NCI-H1092 (cell line): ENCODE measurements around the gene ADARB2.
"Not testable (repeated sequence)": the region's sequence is repeated elsewhere in the genome, so short reads cannot be mapped to it uniquely, and the experiment has no call there.

Experiments
- DNase-seq: peaks from one replicate; lab custom pipeline; 2025; lab: John Stamatoyannopoulos, UW

ADARB2 gene

DNA sequence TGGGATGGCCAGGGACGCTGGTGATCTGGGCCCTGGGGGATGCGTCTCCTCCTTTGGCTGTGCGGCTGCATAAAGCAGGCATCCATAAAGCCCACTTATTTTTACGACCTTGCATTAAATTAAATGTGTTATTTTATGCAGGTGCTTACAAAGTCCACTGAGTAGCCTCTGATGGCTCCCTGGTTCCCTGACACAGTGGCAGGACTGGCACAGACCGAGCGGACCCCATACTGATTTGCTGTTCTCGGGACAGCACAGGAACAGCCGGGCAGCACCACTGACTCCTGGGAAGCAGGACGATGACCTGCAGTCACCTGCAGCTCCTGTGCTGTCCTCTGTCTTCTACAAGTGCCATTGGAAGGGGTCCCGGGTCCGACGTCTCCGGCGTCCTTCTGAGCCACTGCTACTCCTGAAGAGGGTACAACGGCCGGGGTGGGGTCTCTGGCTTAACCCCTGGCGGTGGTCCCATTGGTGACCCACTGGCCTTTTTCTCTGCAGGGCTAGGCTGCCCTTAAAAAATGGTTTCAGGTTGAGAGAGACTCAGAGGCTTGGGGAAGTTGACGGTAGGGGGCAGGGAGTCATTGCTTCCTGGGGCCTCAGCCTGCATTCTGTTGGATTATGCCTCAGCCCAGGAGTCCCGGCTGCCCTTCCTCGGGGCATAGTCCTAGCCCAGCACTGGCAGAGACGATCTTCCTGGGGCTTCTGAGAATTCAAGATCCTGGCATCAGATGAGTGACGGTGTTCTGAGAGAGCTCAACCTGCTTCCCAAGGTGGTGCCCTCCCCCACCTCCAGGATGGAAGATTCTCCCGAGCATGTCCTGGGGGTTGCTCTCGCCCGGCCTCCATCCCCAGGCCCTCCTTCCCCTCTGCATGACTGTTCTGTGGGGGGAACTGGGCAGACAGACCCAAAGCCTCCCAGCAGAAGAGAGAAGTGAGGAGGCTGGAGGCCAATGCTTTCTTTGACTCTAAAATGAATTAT, 330.1 kb downstream of the ADARB2 start:
- no peak for DNase-seq

DNA sequence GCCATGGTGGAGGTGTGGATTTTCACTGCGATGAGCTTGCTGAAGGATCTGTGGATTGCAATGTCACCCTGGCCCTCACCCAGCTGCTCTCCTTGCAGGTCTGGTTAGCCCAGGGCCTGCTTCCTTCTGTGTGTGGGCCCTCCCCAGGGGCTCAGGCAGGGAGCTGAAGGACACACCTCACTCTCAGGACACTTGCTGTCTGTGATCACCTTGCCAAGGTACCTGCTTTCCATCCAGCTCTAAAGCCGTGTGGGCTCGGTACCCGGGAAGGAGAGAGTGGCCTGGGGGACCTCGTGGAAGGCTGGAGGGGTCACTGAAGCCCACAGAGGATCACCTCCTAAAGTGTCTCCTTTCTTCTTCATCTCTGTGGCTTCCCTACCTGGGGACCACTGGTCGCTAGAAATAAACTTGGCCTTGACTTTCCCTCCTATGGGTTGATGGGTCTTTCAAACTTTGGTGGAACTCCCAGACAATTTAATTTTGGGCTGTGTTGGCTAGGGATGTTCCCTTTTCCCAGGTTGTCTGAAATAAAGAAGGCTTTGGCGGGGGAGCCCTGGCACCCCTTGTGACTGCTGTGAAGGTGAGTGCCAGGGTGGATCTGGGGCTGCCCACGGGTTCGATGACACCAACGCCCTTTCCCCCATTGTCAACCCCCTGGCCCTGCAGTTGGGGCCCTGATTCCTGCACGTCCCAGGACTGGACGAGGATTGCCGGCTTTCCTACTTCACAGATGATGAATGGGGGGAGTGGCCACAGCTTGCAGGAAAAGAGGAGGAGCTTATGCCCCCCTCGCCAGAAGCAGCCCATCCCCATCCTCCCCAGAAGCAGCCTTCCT, 331.0 kb downstream of the ADARB2 start:
- DNase-seq, result no peak

DNA sequence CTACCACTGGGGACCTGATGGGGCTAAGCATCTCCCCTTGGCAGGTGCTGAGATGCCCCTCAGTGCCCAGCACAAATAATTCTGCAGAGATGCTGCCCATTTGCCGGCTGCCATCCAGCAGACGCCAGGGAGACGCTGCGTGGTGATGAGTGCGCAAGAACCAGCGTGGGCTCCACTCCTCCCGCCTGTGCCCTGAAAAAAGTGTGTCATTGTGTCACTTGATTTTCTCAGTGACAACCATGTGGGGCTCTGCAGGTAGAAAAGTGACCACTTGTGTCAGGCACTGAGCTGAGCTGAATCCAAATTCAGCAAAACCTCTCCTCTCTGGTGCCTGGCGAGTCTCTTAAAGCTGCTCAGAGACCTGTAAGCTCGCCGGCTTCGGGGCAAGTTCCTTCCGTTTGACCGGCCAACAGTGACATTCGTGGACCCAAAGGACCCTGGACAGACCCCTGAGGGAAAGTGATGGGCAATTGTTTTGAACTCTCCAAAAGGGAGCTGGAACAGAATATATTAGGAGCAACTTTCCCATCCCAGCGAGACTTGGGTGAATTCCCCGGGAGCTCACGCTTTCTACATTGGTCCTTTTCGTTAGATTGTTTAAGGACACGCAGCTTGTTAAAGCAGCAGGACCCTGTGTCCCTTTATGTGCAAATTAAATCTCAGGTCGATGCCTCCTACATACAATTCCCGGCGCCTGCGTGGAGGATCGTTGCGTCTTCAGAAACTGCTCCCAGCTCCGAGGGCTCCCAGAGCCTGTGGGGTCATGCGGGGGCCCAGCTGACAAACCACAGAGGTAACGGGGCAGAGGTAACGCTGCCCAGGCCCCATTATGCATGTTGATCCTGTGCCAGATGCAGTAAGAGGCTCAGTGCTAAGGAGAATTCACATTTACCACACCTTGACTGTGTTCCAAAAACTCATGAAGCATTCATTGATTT, 332.7 kb downstream of the ADARB2 start:
- DNase-seq, result no peak

DNA sequence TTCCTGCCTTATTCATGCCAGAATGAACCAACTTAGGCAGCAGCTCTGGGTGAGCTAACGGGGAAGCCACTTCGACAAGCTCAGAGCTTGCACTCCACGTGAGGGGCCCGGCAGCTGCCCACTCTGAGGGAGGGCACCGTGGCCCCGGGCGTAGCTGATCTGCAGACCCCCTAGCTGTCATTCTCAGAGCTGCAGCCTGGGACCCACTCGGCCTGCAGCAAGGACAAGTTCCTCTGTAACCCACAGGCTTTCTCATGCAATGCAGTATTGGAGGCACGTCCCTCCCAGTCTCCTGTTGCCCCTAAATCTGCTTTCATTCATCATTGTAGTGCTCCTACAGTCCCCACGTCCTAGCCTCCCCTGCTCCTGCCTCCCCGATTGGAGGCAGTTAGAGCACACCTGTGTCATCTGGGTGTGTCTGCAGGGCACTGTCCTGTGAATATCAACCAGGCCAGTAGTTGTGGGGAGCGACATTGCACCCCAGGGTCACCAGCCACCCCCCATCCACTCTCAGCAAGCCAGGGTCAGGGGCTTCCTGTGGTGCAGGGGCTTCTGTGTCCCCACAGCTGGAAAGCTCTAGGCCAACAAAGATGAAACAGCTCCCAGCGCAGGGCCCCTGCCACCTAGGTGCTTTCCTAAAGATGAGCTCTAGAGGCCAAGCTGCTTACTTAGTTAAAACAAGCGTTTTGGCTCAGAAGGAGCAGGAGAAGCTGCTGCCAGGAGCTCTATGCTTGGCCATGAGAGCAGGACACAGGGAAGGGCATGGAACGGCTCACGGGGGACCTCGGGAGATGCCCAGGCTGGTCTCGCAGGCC, 333.6 kb downstream of the ADARB2 start:
- no peak for DNase-seq

DNA sequence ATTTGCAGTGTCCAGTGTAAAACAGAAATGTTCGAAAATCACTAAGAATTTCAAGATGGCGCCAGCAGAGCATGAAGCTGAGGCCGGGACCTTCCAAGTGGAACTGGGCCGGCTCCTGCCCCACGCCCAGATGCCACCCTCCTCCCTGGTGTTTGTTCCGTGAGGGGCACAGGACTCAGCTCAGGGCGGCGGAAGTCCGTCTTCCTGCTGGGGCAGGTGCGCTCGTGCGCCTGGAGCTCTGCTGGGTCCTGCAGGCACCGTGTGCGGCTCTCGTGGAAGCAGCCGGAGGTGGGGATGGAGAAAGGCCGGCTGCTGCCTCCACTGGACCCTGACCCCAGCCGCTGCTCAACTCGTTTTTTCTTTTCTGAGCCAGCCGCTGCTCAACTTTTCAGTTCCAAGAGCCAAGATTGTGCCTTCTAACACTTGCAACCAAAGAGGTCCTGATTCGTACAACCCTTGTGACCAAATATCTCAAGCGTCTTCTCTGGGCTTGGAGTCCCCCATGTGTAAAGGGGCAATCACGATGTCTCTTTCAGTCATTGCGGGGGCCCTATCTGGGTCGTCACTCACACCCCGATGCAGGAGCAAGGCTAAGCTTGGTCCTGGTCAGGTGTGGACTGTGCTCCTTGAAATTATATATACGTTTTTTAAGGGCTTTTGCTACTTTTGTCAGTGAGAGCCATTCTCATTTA, 334.4 kb downstream of the ADARB2 start:
- no peak for DNase-seq

DNA sequence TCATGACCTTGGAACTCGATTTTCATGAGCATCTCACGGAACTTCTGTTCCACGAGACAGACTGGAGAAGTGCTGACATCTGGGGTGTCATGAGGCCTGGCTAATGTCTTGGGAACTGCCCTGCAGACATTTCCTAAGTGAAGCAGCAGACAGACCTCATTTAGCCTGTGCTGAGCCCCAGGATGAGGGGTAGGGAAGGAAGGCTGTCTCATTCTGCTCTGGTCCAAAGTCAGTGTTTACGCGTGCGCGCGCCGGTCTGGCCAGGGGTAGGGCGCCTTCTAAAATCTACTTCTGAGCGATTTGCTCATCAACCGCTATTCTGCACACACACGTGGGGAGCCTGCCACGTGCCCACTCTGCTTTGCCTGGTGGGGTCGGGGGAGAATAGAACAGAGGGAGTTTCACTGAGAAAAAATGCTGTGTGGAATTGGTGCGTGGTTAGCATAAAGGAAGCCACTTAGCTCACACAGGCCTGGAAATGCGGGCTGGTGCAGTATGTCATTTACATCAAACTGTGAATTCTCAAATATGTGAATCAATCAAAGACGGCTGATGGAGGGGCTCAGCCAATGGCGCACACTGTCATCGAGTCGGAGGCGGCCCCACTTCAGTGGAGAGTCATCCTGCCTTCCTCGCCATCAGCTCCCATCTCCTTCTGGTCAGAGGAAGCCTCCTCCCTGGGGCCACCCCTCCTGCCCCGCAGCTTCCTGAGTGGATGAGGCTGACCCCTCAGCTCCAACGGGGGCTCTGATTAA, 335.1 kb downstream of the ADARB2 start:
- no peak for DNase-seq

DNA sequence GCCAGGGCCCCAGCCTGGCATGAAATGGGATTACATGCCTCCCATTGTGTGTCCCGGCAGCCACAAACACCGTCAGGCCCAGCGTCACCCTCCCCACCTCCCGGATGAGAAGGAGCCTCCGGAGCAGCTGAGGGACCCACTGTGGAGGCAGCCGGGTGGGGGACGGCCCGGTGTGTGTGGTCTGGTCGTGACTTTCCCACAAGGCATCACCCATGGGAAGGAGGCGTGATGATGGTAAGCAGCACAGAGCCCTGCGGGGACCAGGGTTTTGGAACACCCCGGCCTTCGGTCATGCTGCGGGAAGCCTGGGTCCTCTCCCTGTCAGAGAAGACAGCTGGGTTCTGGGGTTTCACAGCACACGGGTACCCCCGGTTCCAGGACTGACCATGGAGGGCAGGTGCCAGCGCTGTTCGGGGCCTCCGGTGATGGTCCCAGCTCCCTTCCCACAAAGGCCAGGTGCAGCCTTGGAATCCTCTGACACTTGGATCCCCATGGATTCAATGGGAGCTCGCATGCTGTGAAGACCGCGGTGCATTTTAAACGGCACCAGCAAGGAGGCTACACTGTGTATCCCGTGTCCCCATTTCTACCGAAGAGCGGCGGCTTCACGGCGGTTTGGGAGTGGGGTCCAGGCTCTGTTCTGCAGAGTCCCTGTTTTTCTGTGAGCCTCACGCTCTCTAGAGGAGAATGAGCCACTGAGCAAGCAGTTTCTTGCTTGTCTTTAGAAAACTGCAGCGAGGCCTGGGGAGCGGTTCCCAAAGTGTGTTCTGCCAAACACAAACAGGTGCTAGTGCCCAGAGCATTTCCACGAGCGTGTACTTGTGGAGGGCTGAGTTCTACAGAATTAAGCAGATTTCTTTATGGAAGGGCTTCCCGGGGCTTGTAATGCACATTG, 336.0 kb downstream of the ADARB2 start:
- no peak for DNase-seq

DNA sequence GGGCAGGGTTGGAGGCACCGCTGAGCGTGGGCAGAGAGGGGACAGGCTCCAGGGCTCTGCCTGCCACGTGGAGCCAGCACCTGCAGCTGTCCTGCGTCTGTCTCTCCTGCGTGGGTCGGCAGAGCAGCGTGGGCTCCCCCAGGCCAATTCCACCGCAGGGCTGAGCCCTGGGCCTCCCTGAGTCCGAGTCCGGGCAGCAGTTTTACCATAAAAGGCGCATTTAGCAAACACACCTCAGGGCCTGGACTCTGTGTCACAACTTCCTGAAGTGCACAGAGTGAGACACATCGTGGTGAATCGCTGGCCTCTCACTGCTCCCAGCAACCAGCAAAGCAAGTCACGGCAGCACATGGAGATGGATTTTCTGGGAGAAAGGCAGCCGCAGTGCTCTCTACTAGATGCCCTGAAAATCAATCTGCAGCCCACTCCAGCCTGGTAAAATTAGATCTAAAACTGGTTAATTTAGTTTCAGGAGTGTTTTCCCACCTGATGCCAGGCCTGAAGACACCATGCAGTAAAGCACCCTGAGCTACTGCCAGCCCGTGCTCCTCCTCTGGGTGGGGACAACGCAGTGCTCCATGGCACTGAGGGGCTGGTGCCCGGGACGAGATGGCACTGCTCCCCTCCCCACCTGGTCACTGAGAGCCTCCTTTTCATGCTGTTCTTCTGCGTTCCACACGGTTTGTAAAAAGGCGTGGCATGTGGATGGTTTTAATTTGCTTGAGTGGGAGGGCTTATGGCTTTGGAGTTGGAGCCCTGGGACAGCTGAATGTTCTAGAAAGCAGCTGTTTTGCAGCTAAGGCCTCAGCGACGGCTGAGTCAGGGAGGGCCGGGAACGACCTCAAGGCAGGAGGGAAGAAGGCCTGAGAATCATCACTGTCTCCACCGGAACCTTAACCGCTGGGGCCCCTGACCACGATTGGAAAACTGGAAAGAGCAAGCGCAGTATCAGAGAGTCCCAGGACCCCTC, 336.9 kb downstream of the ADARB2 start:
- DNase-seq, result no peak

DNA sequence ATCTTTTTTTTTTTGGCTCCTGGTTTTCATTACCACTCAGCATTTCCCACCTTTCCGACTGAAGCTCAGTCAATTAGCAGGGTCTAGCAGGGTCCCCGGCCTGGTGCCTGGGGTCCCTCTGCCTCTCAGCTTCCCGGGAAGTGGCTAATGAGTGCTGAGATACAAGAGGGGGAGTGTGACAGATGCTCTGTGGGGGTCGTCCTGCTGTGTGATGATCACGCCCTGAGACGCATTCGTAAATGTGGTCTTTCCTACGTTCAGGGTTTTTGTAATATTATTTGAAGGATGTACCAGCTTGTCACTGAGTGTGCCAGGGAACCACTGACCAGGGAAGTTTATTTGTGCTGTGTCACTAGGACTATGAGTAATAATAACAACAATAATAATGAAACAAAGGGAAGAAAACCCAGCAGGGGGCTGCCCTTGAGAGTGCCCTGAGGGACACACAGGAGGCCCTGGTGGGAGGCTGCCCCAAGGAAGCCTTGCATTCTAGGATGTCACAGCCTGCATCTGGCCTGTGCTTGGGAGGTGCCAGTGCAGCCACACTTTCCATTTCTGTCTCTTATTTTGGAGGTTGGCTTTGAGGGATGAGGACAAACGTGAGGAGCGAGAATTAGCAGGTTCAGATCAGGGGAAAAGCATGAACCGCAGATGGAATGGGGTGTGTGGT, 337.8 kb downstream of the ADARB2 start:
- no peak for DNase-seq

DNA sequence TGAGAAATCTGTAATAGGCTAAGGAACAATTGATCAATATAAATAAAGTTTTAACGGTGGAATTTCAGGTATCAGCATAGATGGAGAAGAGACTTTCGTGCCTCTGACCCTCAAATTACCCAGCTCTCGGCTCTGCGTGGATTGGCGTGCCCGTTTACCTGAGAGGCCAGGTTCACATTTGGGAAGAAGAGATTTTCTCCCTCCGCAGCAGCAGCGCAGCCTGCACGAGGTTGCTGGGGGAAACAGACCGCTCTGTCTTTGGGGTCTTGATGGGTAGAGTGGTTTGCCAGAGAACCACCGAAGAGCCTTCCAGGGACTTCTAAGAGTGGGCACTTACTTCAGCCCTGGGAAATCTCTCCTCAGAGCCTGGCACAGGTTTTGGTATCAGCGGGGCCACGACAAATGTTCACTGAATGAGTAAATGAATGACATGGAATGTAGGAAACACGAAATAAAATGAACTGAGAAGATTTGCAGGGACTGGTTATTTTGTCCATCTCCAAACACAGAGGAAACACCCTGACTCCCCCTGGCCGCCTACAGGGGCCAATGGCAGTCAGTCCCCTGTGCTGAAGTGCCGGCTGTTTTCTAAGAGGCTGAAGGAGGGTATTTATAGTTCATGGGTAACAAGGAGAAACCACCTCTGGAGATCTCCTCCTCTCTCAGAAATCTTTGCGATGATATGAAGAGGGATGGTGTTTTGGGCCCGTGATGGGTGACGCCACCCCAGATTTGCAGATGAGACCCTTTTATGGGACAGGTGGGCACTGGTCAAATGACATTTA, 338.5 kb downstream of the ADARB2 start:
- no peak for DNase-seq

DNA sequence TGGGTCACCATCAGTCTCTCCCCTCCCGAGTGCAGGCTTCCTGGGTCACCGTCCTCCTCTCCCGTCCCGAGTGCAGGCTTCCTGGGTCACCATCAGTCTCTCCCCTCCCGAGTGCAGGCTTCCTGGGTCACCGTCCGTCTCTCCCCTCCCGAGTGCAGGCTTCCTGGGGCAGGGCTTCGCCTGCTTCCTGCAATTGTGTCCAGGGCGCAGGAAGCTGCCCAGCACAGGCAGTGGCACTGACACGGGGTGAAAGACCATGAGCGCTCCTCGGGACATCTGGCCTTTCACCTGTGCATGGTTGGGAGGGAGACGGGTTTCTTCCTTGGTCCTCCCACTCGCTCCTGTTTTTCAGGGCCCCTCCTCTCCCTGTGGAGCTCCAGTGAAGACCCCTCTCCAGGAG, 339.2 kb downstream of the ADARB2 start:
- DNase-seq, result not testable (repeated sequence)

DNA sequence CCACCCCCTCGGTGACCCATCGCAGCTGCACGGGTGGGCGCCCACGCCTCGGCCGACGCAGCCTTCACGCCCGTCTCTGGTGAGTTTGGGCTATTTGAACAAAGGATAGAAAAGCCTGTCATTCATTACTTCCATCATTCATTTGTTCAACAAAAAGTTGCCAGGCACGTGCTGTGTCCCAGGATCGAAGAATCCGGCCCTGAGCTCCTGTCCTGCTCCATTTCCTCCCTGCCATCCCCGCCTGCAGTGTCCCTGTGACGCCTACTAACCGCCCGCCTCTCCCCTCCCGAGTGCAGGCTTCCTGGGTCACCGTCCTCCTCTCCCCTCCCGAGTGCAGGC, 341.1 kb downstream of the ADARB2 start:
- DNase-seq, result no peak

DNA sequence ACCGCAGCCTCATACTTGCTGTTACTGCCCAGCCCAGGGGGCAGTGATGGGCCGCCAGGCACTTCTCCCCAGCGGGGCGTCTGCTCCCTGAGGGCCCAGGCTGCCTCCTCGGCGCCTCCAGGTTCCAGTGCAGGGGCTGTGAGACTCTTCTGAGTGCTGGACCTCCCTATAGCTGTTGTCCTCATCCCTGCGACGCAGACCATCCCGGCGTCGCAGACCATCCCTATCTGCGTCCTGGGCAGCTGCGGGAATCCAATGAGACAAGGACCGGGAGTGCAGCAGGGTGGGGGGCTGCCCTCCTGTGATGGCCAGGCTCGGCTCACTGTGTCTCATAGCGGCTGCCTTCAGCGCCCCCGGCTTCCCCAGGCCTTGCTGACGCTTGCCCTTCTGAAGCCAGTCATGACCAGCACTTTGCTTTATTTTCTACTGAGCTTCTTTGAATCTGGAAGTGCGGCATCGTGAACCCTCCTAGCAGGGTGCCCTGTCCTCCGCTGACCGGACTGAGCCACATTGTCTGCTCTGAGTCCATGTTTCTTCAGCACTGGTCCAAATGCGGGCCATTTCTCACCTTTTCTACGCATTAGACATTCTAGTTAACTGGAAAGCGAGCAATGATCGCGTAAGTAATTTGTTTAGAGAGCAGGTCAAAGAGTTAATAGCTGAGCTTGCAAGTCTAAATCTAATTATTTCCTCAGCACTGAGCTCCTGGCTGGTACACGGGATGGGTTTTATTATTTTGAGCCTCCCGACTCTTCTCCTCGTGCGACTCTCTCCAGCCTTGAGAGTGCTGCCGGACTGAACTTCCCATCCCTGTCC, 341.6 kb downstream of the ADARB2 start:
- DNase-seq, result no peak

DNA sequence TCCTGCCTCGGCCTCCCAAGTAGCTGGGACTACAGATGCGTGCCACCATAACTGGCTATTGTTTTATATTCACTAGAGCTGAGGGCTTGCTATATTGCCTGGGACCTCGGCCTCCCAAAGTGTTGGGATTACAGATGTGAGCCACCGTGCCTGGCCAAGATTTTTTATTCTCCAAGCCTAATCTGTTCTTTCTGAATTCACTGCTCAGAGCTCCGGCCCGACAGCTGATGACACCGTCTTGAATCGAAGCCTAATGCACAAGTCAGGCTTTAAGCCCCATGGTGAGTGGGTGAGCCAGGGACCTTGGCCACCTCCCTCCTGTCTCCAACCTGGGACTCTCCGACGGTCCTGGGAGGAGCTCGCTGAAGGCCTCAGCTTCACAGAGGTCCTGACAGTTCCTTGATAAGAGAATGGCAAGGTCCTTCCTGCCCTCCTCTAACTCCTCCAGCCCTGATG, 342.3 kb downstream of the ADARB2 start:
- DNase-seq, result no peak
